ENCODE results near the gene EBPL.
A peak's percentile ranks its signal among the peaks of the same experiment; 100 is the strongest.

Gene EBPL

DNA sequence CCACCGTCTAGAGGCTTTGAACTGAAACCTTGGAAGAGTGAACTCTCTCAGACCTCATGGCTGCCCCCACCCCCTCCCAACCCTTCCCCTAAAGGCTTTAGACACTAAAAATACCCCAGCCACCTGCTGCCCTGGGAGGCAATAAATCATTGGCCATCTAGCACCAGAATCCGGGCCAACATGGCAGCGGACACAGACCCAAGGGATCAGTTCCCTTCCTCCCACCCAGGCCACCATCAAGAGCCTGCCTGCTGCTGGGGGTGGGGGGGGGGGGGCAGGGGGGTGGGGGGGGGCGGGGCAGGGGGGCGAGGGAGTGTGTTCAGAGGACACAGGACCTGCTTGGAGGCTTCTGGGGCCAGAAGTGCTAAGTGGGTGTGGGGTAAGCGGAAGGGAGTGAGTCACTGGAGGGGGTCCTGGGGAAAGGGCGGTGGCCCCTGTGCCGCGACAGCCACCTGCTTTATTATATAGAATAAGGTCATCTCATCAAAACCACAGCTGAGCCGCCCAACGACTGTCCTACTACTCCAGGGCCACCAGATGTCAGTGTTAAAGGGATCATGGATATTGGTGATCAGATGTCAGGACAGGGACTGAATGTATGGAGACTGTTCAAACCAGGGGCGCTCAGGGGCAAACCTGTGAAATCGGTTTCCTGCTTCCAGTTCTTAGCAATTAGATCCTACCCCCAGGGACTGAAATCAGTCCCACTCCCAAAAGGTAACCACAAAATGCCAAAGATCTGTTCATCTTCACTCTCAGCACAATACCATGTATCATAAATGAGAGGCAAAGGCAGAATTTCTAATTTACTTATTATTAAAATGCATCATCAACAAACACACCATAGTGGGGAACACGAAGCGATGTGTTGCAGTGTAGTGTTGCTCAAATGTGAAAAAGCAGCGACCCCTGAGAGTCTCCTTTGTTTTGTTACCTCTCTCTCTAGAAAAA, 38.7 kb downstream of the EBPL start:
- no peak overlapping the region for H3K4me3 Mint-ChIP-seq
- no peaks in the 10 kb centered on the region for H3K4me1 Mint-ChIP-seq (ENCODE audit: low read depth)
- no peaks in the 10 kb centered on the region for H3K9me3 Mint-ChIP-seq
- no peaks in the 10 kb centered on the region for H3K27me3 Mint-ChIP-seq
- no peak overlapping the region for H3K27ac Mint-ChIP-seq
- no peaks in the 10 kb centered on the region for H3K36me3 Mint-ChIP-seq (ENCODE audit: low read depth)

DNA sequence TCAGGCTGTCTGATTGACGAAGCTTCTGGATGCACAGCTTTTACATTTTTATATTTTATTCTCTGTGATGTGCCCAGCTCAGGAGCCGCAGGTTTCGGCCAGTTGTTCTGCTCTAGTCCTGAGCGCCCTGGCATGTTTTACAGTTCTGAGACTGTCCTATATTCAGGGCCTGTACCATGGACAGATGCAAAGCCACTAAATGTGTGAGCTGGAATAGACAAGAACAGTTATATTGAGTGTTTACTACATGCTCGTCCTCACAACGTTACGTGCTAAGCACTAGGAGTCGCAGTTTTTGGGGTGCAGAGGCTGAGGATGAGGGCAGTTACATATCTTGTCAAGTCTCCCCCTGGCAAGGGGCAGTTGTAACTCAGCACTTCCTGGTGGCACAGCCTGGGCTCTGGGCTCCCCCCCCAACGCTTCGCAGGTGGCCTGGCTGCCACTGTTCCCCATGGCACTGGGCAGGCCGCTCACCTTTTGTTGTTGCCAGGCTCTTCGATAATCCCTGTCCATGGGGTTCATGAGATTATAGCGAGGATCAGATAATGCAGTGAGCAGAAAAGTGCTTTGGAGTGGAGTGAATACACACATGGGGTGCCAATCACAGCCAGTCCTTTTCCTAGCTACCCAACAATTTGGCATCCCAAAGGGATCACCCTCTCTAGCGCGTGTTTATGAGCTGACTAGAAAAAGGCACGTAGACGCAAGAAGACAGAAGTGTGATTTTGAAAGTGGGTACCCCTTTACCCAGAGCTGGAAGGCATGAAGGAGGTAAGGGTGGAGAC, 39.5 kb downstream of the EBPL start:
- H3K4me1 Mint-ChIP-seq (ENCODE audit: low read depth): no peaks in the 10 kb centered on the region
- no peak overlapping the region for H3K27ac Mint-ChIP-seq
- H3K27me3 Mint-ChIP-seq: no peaks in the 10 kb centered on the region
- no peak overlapping the region for H3K4me3 Mint-ChIP-seq
- H3K9me3 Mint-ChIP-seq: no peaks in the 10 kb centered on the region
- no peaks in the 10 kb centered on the region for H3K36me3 Mint-ChIP-seq (ENCODE audit: low read depth)

DNA sequence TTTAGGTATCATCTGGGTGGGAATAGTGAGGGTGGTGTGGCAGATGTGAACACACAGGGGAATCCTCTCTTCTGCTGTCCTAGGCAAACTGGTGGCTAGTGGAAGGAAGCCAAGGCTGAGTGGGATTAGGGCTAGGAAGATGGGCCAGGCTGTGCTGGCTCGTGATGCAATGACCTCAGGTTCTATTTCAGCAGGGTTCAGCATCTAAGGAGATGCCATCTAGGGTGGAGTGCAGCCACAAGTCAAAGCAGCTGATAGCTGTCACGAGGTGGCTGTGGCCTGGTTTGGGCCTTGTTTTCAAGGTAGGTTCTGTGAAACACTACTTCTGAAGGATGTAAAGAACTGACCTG, 41.3 kb downstream of the EBPL start:
- Mint-ChIP-seq H3K27ac (no peak overlapping the region), H3K27me3 (no peaks in the 10 kb centered on the region), H3K4me3 (no peak overlapping the region), H3K36me3 (ENCODE audit: low read depth) (no peaks in the 10 kb centered on the region), H3K9me3 (no peaks in the 10 kb centered on the region), H3K4me1 (ENCODE audit: low read depth) (peaks cover 5% of the 10 kb centered on the region)

DNA sequence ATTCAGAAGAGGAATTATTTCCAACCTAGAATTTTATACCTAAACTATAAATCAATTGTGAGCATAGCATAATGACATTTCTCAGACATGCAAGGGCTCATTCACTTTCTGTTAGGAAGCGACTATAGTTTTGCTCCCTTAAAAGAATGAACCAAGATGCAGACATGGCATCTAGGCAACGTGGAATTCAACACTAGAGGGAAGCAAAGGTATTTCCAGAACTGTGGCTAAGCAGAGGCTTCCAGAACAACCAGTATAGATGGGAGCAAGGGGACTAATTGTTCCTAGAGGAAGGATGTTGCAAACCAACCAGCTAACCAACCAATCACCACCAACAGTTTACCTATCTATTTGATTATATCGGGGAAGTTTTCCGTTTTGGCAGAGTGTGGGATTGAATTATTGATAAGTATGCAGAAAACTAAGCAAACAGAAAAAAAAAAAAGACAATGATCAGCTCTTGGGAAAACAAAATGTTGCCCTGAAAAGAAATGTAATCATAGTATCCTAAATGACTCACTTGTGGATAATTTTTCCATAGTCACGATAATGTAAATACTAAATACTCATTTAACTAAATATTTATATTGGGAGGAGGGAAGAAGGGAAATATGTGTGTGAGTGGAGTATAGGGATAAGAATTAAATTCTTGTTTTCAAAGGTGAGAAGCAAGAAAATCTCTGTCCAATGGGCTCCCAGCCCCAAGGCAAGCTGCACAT, 41.9 kb downstream of the EBPL start:
- no peaks in the 10 kb centered on the region for H3K27me3 Mint-ChIP-seq

DNA sequence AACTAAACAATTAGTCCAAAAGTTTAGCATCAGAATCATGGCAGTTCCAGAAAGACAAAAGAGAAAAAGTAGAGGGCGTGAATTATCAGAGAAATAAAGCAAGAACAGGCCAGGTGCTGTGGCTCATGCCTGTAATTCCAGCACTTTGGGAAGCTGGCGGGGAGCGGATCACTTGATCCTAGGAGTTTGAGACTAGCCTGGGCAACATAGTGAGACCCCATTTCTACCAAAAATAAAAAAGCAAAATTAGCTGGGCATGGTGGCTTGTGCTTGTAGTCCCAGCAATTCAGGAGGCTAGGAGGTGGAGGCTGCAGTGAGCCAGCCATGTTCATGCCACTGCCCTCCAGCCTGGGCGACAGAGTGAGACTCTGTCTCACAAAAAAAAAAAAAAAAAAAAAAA, 44.6 kb downstream of the EBPL start:
- Mint-ChIP-seq H3K27me3 (no peaks in the 10 kb centered on the region), H3K9me3 (no peaks in the 10 kb centered on the region), H3K27ac (no peak overlapping the region), H3K4me1 (ENCODE audit: low read depth) (peaks cover 16% of the 10 kb centered on the region), H3K36me3 (ENCODE audit: low read depth) (no peaks in the 10 kb centered on the region), H3K4me3 (no peak overlapping the region)

More for the DNA sequence above, 41.9 kb downstream of the EBPL start:
- no peaks in the 10 kb centered on the region for H3K36me3 Mint-ChIP-seq (ENCODE audit: low read depth)
- no peaks in the 10 kb centered on the region for H3K9me3 Mint-ChIP-seq
- H3K27ac Mint-ChIP-seq: no peak overlapping the region
- peaks cover 8% of the 10 kb centered on the region for H3K4me1 Mint-ChIP-seq (ENCODE audit: low read depth)
- no peak overlapping the region for H3K4me3 Mint-ChIP-seq

DNA sequence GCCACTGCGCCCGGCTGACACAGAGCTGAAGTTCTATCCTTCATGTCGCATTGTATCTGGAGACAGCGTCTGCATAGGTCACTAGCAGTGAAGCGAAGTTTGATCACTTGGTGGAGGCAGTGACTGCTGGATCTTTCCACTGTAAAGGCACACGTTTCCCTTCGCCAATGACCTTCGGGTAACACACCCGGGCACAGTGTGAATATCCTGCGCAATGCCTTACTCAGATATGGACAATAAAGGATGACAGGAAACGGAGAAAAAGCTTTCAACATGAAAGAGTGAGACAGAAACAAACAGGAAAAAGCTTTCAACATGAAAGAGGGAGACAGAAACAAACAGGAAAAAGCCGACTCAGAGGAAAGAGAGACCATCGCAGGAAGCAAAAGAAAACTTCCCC, 45.8 kb downstream of the EBPL start:
- Mint-ChIP-seq H3K9me3 (no peaks in the 10 kb centered on the region), H3K4me1 (ENCODE audit: low read depth) (peaks cover 16% of the 10 kb centered on the region), H3K27me3 (no peaks in the 10 kb centered on the region), H3K27ac (peak overlapping the region; percentile 21), H3K4me3 (no peak overlapping the region), H3K36me3 (ENCODE audit: low read depth) (no peaks in the 10 kb centered on the region)

DNA sequence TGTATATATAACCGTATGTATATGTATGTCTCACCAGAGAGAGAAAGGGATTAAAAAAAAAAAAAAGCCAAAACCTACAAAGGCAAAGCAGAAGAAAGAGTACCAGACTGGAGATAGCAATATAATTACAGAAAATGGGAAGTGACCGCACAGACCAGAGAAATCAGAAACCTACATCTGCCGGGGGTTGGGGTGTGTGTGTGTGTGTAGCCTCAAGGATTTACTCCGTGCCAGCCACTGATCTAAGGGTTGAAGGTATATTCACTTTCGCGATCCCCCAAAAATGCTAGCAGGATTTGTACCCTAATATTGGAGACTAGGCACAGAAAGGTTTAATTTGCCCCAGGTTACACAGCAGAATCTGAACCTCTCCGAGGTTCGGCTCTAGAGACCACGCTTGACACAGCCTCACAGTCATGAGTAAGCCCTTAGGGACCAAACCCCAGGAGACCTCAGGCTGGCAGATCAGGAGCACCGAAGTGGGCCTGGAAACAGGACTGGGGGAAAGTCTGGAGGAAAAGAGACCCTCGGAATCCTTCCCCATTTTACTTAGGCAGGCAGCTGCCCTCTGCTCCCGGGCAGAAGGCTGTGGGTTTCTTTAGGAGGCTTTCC, 48.1 kb downstream of the EBPL start:
- Mint-ChIP-seq H3K4me1 (ENCODE audit: low read depth) (peaks cover 16% of the 10 kb centered on the region), H3K4me3 (peak overlapping the region; percentile 48), H3K27ac (no peak overlapping the region), H3K9me3 (no peaks in the 10 kb centered on the region), H3K36me3 (ENCODE audit: low read depth) (no peaks in the 10 kb centered on the region), H3K27me3 (no peaks in the 10 kb centered on the region)

DNA sequence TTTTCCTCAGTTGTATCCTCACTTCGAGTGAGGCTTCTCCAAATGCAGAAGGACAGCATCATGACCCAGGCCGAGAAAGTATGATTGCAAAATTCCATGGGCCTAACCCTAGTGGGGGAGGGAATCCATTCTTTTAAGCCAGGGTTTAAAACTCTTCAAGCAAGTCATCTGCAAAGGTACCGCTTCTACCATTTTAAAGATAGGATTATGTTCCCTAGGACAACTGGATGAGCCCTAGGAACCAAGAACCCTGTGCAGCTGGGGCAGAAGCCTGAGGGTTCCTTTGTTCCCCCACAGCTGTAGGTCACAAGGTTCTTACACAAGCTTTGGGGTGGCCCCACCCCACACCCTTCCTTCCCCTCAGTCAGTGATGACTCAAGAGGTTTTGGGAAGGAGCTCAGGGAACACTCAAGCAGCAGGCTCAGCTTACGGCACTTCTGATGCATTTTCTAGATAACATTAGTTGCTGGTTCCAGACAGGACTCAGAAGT, 49.4 kb downstream of the EBPL start:
- Mint-ChIP-seq H3K9me3 (no peaks in the 10 kb centered on the region), H3K27me3 (no peaks in the 10 kb centered on the region), H3K4me3 (no peak overlapping the region), H3K27ac (no peak overlapping the region), H3K36me3 (ENCODE audit: low read depth) (no peaks in the 10 kb centered on the region), H3K4me1 (ENCODE audit: low read depth) (peaks cover 16% of the 10 kb centered on the region)

DNA sequence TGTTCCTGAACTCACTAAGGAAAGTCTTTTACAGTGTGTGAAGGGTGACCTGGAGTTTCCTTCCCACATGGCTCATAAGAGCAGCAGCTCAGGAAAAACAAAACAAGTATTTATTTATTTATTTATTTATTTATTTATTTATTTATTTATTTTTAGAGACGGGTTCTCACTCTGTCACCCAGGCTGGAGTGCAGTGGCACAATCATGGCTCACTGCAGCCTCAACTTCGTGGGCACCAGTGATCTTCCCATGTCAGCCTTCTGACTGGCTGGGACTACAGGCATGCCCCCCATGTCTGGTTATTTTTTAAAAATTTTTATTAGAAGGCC, 52.6 kb downstream of the EBPL start:
- Mint-ChIP-seq H3K4me3 (no peak overlapping the region), H3K27ac (no peak overlapping the region), H3K27me3 (no peaks in the 10 kb centered on the region), H3K36me3 (ENCODE audit: low read depth) (no peaks in the 10 kb centered on the region), H3K9me3 (no peaks in the 10 kb centered on the region), H3K4me1 (ENCODE audit: low read depth) (peaks cover 31% of the 10 kb centered on the region)

DNA sequence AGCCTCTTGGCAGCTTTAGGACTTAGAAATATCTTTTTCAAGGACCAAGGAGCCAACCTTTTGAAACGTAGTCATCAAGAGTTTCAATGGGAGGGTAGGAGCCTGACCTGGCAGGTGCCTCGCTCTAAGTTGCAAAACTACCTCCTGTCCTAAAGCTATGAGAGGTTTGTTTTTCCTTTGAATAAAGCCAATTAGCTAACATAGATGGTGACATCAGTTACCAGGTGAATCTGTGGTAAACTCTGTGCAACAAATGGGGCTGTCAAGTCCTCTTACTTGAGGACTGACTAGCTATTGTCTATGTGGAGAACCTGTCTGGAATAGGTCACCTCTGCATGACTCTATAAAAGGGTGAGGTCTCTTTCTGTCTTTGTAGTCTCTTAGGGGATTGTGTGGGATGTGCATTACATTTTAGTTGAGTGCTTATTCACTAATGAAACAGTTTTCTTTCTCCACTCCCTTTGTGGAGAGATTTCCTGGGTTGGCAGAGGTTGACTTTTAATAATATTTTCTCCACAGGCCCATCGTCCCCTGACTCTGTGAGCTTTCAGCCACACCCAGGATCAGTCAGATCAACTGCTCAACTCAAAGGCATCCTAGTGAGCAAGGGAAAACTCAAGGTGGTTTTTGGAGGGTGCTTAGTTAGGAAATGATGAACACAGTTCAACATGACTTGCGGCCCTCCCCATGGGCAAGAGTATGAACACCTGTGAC, 53.1 kb downstream of the EBPL start:
- H3K27ac Mint-ChIP-seq: no peak overlapping the region
- H3K27me3 Mint-ChIP-seq: no peaks in the 10 kb centered on the region
- H3K36me3 Mint-ChIP-seq (ENCODE audit: low read depth): no peaks in the 10 kb centered on the region
- peaks cover 31% of the 10 kb centered on the region for H3K4me1 Mint-ChIP-seq (ENCODE audit: low read depth)
- H3K4me3 Mint-ChIP-seq: no peak overlapping the region
- no peaks in the 10 kb centered on the region for H3K9me3 Mint-ChIP-seq

DNA sequence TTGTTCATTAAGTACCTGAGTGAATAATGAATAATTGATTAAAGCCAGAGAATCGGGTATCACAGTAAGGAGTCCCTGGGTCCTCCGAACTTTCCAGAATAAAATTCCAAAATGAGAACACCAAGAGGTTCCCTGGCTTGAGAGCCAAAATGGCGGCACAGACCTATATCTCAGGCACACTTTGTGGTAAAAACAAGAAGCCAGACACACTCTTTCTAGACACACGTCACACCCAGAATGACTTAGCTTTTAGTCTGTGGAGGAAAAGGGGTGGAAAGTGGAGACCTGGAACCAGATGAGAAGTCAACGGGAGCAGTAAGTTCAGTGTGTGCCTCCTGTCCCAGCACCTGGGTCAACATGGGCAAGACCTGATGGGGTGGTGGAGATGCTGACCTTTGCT, 54.6 kb downstream of the EBPL start:
- Mint-ChIP-seq H3K4me1 (ENCODE audit: low read depth) (peaks cover 23% of the 10 kb centered on the region), H3K27me3 (no peaks in the 10 kb centered on the region), H3K36me3 (ENCODE audit: low read depth) (no peaks in the 10 kb centered on the region), H3K27ac (no peak overlapping the region), H3K9me3 (no peaks in the 10 kb centered on the region), H3K4me3 (no peak overlapping the region)

DNA sequence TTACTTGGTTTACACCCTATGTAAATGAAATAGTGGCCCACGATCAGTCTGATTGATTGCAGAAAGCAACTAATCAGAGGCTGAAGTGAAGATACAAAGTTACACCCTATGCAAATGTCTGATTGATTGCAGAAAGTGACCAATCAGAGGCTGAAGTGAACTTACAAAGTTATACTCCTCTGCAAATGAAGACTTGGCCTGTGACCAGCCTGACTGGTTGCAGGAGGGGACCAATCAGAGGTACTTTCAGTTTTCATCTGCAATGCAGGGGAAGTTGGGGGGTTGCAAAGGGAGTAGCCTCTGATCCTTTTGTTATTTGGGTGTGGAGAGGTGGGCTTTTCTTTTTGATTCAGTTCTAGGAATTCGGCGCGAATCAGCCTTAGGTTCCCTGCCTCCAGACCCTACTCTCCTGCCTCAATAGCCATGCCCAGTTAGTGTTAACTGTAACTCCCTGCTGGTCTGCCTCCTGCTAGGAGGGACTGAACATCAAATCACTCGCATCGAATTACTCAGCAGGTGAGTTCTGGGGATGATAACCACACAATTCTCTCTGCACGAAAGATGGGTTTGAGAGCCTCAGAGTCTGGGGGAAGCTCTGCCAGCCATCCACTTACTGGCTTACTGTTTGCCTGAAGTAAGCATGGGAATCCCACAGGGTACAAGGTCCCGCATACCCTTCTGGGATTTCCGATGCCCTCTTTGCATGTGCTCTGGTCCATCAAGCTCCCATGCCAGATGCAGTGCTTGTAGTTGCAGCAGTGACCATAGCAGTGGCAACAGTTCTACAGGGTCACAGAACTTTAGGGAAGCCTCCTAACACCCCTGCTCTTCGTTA, 55.5 kb downstream of the EBPL start:
- Mint-ChIP-seq H3K36me3 (ENCODE audit: low read depth) (no peaks in the 10 kb centered on the region), H3K27me3 (no peaks in the 10 kb centered on the region), H3K9me3 (no peaks in the 10 kb centered on the region), H3K4me1 (ENCODE audit: low read depth) (peaks cover 23% of the 10 kb centered on the region), H3K27ac (no peak overlapping the region), H3K4me3 (peak overlapping the region; percentile 71)

DNA sequence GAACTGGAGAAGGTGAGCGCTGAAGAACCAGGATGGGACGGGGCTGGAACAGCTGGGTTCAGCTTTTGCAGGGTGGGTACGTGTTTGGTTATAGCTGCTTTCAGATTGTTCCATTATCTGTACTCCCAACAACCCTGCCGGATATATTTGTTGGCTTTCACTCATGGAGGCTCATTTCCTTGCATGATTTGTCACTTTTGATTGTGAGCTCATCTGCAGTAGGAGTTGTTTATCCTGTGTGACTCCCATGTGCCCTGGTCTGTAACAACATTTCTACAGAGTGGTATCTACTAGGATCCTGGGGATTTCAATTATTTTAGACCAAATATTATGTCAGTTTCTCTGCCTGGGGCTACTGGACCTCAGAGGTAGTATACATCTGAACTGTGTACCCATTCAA, 57.6 kb downstream of the EBPL start:
- H3K4me3 Mint-ChIP-seq: no peak overlapping the region
- H3K4me1 Mint-ChIP-seq (ENCODE audit: low read depth): peaks cover 38% of the 10 kb centered on the region
- H3K27me3 Mint-ChIP-seq: no peaks in the 10 kb centered on the region
- H3K36me3 Mint-ChIP-seq (ENCODE audit: low read depth): no peaks in the 10 kb centered on the region
- no peaks in the 10 kb centered on the region for H3K9me3 Mint-ChIP-seq
- H3K27ac Mint-ChIP-seq: no peak overlapping the region

Measured in stimulated activated naive CD8-positive, alpha-beta T cell treated with anti-CD3 and anti-CD28 coated beads, Interleukin-15, Interleukin-2, amounts not matched to agents 100 ng/mL and 50 ng/mL, for 24 hours (primary cell).